ENCODE data around the gene NGEF. TPM values are rescaled to one million over a fixed set of nuclear protein-coding genes. Genes with fewer than 3 reads are reported as not detected.

NGEF gene
- total and polyA plus RNA-seq, 12 donors = 10.1 to 467 (median 46.1) TPM

DNA sequence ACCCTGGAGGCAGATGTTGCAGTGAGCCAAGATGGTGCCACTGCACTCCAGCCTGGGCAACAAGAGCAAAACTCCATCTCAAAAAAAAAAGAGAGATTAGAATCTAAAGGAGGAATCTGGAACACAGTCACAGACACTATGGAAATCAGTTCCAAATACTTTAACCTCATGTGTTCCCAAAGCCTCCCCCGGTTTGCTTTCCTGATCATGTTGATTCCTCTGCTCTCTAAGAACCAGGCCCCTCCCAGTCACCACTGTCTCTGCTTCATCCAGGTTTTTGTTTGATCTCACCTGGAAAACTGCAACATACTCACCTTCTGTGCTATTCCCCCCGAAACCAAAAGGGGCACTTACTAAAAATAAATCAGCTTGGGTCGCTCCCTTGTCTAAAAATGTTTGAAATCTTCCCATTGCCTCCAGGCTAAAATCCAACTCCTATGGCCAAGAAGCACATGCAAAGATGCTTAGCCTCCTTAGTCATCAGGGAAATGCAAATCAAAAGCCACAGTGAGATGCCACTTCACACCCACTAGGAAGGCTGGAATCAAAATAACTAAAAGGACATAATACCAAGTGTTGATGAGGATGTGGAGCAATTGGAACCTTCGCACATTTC lies 13.2 kb upstream of the NGEF start:
- intact Hi-C loops (cut with DNase I) = loop anchor here (5.0 to 10.0 kb wide), 2 partner anchors 44 to 172 kb away; no protein-coding TSS in a partner anchor
- Histone ChIP-seq H3K27me3 (no peaks in the 10 kb centered on the region), H3K4me3 (no peak overlapping the region), H3K36me3 (replicated peaks in 1 of 2) (no peaks in the 10 kb centered on the region), H3K4me1 (replicated peaks in 1 of 2) (no peaks in the 10 kb centered on the region), H3K27ac (no peak overlapping the region), H3K9me3 (replicated peaks in 1 of 3) (no peaks in the 10 kb centered on the region)
- no peak for TF ChIP-seq CTCF (IDR thresholded peaks at IDR 0.05)
- no peak for TF ChIP-seq POLR2A (IDR thresholded peaks at IDR 0.05)
- WGBS, 4 donors = 88 to 95% (median 91%) methylated on average over 4 of the region's 4 CpGs
- DNase-seq = no peak

DNA sequence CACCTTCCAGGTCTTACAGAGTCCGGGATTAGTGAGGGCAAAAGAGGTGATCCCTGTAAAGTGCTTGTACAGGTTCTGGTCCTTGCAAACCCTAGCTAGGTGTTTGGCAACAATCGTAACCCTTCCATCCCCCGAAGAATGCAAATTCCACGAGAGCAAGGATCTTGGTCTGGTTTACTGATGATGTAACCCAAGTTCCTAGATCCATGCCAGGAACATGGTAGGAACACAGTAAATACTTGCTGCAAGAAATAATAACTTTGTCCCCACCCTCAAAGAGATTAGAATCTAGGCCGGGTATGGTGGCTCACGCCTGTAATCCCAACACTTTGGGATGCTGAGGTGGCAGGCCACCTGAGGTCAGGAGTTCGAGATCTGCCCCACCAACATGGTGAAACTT lies 12.7 kb upstream of the NGEF start:
- DNase-seq = no peak
- no peaks in the 10 kb centered on the region for H3K4me1 ChIP-seq (replicated peaks in 1 of 2)
- no peak overlapping the region for H3K27ac ChIP-seq
- no peaks in the 10 kb centered on the region for H3K36me3 ChIP-seq (replicated peaks in 1 of 2)
- intact Hi-C loops (cut with DNase I) = loop anchor here (5.0 to 10.0 kb wide), 2 partner anchors 43 to 171 kb away; no protein-coding TSS in a partner anchor
- no peak overlapping the region for H3K4me3 ChIP-seq
- no peaks in the 10 kb centered on the region for H3K9me3 ChIP-seq (replicated peaks in 1 of 3)
- 88 to 92% (median 89%) methylated on average over 7 of the region's 7 CpGs for WGBS, 4 donors
- H3K27me3 ChIP-seq = no peaks in the 10 kb centered on the region
- TF ChIP-seq POLR2A (IDR thresholded peaks at IDR 0.05) (no peak), CTCF (IDR thresholded peaks at IDR 0.05) (no peak)

DNA sequence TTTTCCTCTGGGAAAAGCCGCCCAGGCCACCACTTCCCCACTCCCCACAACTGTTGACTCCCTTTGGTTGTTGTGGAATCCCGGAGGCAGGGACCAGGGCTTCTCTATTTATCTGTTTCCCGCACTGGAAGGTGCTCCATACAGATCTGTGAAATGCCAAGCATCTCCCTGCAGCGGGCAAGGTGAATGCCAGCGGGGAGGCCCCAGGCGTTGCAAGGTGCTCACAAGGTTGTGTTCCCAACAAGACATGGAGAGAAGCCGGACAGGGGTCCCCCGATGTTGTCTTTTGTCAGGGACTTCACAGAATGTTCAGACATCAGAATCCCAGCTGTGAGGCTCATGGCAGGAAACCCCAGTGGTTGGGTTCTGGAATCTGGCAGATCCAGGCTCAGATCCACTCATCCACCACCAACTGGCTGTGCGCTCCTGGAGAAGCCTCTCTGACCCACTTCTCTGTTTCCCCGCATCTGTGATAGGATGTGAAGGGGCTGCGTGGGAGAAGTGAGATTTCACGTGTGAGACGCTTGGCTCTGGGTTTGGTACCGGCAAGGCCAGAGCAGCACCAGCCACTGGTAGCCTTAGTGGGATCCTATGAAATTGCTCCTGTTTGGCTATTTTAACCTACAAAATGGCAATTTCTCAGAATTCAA lies 10.8 kb upstream of the NGEF start:
- intact Hi-C loops (cut with DNase I) = loop anchor here in 1 of 2 donors (10.0 kb wide), 1 partner anchor 169 kb away; no protein-coding TSS in a partner anchor
- Histone ChIP-seq H3K27me3 (no peaks in the 10 kb centered on the region), H3K27ac (no peak overlapping the region), H3K4me3 (no peak overlapping the region), H3K36me3 (replicated peaks in 1 of 2) (no peaks in the 10 kb centered on the region), H3K4me1 (replicated peaks in 1 of 2) (no peaks in the 10 kb centered on the region), H3K9me3 (replicated peaks in 1 of 3) (no peaks in the 10 kb centered on the region)
- 88 to 94% (median 90%) methylated on average over 9 to 14 of the region's 14 CpGs for WGBS, 4 donors
- DNase-seq = no peak
- TF ChIP-seq POLR2A (IDR thresholded peaks at IDR 0.05) = no peak
- TF ChIP-seq CTCF (IDR thresholded peaks at IDR 0.05) = no peak

DNA sequence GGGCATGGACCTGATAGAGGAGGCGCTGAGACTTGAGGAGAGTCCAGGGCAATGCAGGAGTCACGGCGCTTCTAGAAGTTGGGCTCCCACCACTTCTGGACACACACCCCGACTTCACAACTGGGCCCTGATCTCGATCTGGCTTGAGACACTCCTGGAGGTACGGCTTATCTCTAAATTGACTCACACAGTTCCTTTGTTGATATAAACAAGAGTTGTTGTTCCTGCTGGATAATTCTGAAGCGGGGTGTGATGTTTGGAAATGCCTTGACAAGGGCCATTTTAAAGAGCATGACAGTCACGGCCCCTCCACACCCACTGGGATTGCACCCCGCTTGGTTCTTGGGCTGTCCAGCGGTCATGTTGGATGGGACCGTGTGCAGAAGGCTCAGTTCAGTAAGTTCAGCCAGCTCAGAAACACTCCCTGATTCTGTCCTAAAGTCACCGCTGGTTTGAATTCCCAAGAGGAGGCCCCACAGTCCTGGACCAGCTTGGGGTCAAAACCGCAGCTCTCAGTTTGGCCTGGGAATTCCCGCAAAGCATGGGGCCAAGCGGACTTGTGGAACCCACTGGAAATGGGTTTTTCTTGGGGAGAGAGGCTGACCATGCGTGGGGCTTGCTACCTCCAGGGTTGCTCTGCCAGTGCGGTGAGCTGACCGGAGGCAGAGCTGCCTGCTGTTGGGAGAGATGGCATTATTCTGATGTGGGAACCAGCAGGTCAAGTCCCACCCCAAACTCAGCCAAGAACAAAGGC lies 10.1 kb upstream of the NGEF start:
- no peaks in the 10 kb centered on the region for H3K36me3 ChIP-seq (replicated peaks in 1 of 2)
- H3K27ac ChIP-seq = no peak overlapping the region
- no peaks in the 10 kb centered on the region for H3K4me1 ChIP-seq (replicated peaks in 1 of 2)
- intact Hi-C loops (cut with DNase I) = loop anchor here in 1 of 2 donors (10.0 kb wide), 1 partner anchor 168 kb away; no protein-coding TSS in a partner anchor
- WGBS, 4 donors = 92 to 98% (median 95%) methylated on average over 9 to 18 of the region's 18 CpGs
- TF ChIP-seq POLR2A (IDR thresholded peaks at IDR 0.05) (no peak), CTCF (IDR thresholded peaks at IDR 0.05) (no peak)
- no peak for DNase-seq
- H3K4me3 ChIP-seq = no peak overlapping the region
- no peaks in the 10 kb centered on the region for H3K27me3 ChIP-seq
- no peaks in the 10 kb centered on the region for H3K9me3 ChIP-seq (replicated peaks in 1 of 3)

Data from adrenal gland (tissue), 12 donors.